Gastroesophageal sphincter (tissue), 3 donors: ENCODE data around the gene PKDCC.

Experiments
- POLR2A ChIP-seq, 2 donors: fragments of 450-650 bp; IDR thresholded peaks; one replicate each; pipeline ENCODE4 v1.6.1; 2017; ENCODE audit warnings: antibody characterized with exemption in 2 of 2, mild to moderate bottlenecking in 2 of 2, moderate library complexity in 1 of 2
- POLR2AphosphoS5 ChIP-seq: sonication (generic); formaldehyde crosslinking; IDR thresholded peaks from one replicate; pipeline ENCODE4 v1.6.1; 2017; ENCODE audit warnings: antibody characterized with exemption
- TF ChIP-seq, protein P1 (sequence below), 4 experiments: fragments of 200-600 bp in 2 of 4; fragments of 450-650 bp in 2 of 4; sonication (generic) in 1 of 4; IDR thresholded peaks; one replicate each; pipeline ENCODE4 v1.5.1; 2017 to 2019; ENCODE audit warnings: antibody characterized with exemption in 4 of 4, mild to moderate bottlenecking in 2 of 4, moderate library complexity in 2 of 4

DNA sequence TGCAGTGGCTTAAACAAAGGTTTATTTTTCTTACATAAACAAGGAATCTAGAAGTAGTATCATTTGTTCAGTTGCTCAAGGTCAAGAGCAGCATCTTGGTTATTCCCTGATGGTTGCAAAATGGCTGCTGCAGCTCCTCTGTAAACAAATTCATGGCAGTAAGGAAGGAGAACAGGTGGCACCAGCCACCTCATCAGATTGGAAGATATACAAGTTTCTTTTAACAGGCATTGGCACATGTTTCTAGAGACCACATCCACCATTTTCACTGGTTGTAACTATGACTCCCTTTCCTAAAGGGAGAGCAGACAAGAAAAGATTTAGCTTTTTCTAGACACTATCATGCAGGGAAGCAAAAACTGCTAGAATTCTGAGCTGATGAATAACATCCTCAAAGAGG lies 46.3 kb downstream of the PKDCC start:
- TF ChIP-seq, protein P1, sequence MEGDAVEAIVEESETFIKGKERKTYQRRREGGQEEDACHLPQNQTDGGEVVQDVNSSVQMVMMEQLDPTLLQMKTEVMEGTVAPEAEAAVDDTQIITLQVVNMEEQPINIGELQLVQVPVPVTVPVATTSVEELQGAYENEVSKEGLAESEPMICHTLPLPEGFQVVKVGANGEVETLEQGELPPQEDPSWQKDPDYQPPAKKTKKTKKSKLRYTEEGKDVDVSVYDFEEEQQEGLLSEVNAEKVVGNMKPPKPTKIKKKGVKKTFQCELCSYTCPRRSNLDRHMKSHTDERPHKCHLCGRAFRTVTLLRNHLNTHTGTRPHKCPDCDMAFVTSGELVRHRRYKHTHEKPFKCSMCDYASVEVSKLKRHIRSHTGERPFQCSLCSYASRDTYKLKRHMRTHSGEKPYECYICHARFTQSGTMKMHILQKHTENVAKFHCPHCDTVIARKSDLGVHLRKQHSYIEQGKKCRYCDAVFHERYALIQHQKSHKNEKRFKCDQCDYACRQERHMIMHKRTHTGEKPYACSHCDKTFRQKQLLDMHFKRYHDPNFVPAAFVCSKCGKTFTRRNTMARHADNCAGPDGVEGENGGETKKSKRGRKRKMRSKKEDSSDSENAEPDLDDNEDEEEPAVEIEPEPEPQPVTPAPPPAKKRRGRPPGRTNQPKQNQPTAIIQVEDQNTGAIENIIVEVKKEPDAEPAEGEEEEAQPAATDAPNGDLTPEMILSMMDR (IDR thresholded peaks at IDR 0.05) = no peak
- no peak for TF ChIP-seq POLR2A (IDR thresholded peaks at IDR 0.05)
- no peak for TF ChIP-seq POLR2AphosphoS5
